CD4-positive, alpha-beta T cell treated with Interferon gamma for 1 hour (primary cell): ENCODE results near the gene LMBR1.
A peak's percentile ranks its signal among the peaks of the same experiment; 100 is the strongest.

Experiments
- DNase-seq: peaks from one replicate; pipeline ENCODE4 v3.0.0-alpha.2; 2020

The LMBR1 gene

DNA sequence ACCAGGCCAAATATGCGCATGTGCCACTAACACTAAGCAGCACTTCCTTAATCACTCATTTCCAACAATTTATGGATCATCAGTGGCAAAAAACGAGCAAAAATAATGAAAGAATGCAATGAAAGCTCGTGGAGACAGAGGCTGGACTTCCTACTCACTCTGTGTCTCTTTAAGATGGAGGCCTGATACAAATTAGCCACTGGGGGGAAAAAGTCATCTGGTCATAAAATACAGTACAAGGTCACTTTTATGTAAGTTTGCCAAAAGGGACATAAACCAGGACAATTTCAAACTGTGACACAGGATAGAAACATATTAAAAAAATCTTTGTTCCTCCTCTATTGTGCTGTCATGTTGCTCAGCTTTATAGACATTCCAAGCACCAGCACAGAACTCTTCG lies 101.7 kb downstream of the LMBR1 start:
- no peak for DNase-seq

- no peak for DNase-seq
These were observed 102.7 kb downstream of the LMBR1 start for GRCh38 chr7:156790264-156790663.

GRCh38 chr7:156785998-156786543 lies 106.9 kb downstream of the LMBR1 start:
- DNase-seq, result no peak

DNA sequence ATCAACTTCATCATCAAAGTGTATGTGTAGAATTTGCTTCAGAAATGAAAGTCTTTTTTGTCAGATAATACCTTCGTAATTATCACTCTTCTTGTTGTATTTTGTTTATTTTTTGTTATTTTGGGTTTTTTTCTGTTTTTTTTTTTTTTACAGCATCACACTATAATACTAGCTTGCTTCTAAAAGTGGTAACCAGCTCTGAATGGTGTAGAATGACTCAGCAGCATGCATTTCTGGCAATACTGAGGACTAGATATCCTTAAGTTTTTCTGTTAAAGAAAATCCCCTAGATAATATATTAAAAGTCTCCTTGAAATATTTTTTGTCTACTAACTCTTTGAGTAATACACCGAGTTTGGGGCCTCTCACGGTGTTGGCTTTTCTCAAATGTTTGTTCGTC lies 109.1 kb downstream of the LMBR1 start:
- no peak for DNase-seq

DNA sequence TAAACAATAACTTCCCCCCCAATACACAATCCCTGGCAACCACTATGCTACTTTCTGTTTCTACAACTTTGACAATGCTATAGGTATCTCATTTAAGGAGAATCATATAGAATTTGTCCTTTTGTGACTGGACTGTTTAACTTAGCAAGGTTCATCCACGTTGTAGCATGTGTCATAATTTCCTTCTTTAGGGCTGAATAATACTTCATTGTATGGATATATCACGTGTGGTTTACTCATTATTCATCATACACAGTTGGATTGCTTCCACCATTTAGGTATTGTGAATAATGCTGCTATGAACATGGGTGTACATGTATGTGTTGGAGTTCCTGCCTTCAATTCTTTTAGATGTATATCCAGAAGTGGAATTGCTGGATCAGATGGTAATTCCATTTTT lies 111.0 kb downstream of the LMBR1 start:
- DNase-seq, result no peak

GRCh38 chr7:156780724-156781455 lies 112.1 kb downstream of the LMBR1 start:
- peak; percentile 24 for DNase-seq

GRCh38 chr7:156778668-156779067 lies 114.3 kb downstream of the LMBR1 start:
- DNase-seq, result no peak

- DNase-seq, result no peak
These were observed 114.8 kb downstream of the LMBR1 start for GRCh38 chr7:156778201-156778600.

GRCh38 chr7:156777364-156778069 lies 115.5 kb downstream of the LMBR1 start:
- DNase-seq, result no peak

GRCh38 chr7:156776527-156776926 lies 116.5 kb downstream of the LMBR1 start:
- DNase-seq, result no peak

DNA sequence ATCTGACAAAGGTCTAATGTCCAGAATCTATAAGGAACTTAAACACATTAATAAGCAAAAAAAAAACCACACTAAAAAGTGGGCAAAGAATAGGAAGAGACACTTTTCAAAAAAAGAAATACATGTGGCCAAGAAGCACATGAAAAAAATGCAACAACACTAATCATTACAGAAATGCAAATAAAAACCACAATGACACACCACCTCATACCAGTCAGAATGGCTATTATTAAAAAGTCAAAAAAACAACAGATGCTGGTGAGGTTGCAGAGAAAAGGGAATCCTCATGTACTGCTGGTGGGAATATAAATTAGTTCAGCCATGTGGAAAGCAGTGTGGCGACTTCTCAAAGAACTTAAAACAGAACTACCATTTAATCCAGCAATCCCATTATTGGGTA lies 119.0 kb downstream of the LMBR1 start:
- no peak for DNase-seq

DNA sequence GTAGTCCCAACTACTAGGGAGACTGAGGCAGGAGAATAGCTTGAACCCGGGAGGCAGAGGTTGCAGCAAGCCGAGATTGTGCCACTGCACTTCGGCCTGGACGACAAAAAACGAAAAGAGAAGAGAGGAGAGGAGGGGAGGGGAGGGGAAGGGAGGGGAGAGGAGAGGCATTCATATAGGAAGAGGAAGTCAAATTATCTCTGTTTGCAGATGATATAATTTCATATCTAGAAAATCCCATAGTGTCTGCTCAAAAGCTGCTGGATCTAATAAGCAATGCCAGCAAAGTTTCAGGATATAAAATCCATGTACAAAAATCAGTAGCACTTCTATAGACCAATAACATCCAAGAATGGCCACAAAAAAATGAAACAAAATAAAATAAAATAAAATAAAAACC lies 120.3 kb downstream of the LMBR1 start:
- DNase-seq, result no peak

DNA sequence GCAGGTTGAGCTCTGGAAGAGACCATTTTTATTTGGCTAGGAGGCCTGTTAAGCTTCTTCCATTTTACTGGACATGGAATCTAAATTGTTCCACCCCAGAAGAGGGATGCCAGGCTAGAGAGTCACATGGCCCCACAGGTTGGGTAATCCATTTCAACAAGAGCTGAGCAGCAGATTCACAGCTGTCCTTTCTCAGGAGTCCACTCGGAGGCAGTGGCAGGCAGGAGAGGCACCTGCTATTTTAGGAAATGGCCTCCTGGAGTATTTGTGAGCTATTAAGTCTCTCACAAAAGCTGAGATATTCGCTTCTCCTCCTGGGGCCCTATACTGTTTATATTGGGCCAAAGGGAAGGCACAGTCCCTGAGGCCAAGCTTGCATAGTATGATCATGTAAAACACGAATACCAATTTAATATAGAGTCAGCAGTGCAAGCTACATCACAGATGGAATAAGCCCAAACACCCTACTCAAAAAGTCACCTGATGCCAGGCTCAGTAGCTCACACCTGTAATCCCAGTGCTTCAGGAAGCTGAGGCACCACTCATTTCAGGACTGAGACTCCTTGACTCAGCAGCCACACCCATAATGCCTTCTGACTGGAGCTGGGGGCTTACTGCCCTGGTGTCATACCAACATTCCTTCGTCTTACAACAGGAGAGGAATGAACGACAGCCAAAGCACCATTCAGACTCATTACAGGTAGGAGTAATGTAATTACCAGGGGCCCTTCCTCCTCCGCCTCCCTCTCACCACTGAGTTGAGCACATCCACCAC lies 124.1 kb downstream of the LMBR1 start:
- DNase-seq, result no peak

GRCh38 chr7:156766666-156767065 lies 126.3 kb downstream of the LMBR1 start:
- DNase-seq, result no peak

DNA sequence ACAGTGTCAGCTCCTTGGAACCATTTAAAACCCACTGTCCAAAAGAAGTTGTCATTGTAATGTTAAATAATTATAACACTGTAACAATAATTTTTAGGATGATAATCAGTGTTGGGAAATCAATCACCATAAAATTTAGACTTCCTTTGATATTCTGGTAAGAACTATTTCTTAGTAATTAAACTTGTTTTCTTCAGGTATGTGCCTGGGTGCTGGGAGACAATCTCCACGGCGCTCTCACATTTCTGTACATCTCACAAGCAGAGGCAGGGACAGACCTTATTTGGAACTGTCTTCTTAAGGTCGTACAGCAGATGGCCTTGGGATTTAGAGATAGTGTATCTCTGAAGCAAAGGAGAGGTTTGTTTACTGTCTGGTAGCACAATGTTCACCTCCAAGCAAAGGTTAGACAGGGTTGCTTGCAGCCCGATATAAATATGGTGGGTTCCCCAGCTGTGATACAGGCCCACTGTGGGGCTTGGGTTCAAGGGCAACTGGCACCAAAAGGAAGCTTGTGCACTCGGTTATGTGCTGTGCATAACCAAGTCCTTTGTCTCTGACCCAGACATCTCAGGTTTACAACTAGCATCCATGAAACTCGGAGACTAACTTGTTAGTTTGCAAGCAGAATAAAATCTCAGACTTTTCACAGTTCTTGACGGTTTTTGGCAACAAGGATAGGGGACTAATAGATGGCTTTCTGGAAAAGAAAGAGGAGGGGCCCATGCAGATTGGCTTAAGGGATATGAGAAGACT lies 126.9 kb downstream of the LMBR1 start:
- DNase-seq, result no peak

- no peak for DNase-seq
These were observed 128.2 kb downstream of the LMBR1 start for GRCh38 chr7:156764766-156765165.

DNA sequence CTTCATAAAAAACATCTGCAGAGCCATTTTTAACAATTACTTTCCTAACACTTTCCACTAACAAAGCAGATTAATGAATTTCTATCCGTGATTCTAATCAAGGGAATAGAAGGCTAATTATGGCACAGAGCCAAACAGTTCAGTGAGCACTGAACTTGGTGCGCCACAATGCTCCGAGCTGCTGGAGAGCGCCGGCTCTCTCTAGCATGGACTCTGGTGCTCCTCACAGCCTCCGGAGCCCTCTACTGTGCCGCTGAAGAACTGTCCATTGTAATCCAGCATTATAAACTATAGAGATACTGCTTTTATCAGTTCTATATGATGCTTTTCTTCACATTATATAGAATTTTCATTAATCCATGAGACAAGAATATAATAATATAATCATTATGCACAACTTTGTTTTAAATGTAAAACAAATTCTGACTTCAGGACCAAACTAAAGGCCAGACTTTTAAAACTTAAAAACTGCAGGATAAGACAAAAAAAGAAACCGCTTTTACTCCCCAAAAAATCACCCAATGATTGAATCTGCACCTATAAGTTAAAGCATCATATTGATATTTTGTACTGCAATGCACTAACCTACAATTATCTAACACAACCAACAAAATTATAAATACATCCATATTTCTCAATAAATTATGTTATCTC lies 128.8 kb downstream of the LMBR1 start:
- no peak for DNase-seq

DNA sequence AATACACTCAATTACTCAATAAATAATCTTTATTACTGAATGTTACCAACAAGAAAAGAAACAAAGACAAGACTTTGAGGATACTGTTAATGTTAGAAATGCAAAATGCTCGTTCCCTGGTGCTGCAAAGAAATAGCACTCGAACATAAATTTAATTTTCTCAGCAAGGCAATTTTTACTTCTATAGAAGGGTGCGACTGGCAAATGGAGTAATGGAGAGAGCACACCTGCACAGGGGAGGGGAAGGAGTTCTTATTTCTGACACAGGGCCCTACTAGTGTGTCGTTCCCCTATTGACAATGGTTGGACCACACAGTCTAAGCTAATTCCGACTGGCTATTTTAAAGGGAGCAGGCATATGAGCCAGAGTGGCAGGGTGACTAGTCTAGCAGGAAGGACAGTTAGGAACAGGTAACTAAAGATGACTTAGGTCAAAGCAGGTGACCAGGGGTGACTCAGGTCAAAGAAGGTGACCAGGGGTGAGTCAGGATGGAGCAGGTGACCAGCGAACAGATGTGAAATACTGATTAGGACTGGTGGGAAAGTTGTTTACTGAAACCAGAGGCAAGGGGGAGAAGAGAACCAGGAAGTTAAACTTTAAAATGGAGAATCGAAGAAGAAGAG lies 133.3 kb downstream of the LMBR1 start:
- no peak for DNase-seq

GRCh38 chr7:156759143-156759542 lies 133.8 kb downstream of the LMBR1 start:
- DNase-seq, result no peak

GRCh38 chr7:156754201-156754600 lies 138.8 kb downstream of the LMBR1 start:
- DNase-seq, result no peak

GRCh38 chr7:156753630-156754029 lies 139.4 kb downstream of the LMBR1 start:
- DNase-seq, result no peak

- no peak for DNase-seq
These were observed 139.8 kb downstream of the LMBR1 start for GRCh38 chr7:156753229-156753560.
